A549 (cell line): ENCODE results near the gene FUNDC1. TPM values are rescaled to one million over a fixed set of nuclear protein-coding genes. Genes with fewer than 3 reads are reported as not detected.

Experiments
- ATAC-seq, 2 experiments: fragments of 200-7000 bp in 1 of 2; fragments of >200 bp in 1 of 2; cut with Nextera tagmentation in 1 of 2; cut with Tn5 transposase in 1 of 2; 3 replicates each; pipeline versions ENCODE4 v1.8.0 to v1.9.1; 2018 to 2020; ENCODE audit warnings: mild to moderate bottlenecking in 1 of 2, moderate library complexity in 1 of 2
- CTCF ChIA-PET: fragments of 300-600 bp; sonication (Branson Sonifier 250); formaldehyde crosslinking; extraction: SDS; loops from one replicate; lab custom pipeline; 2021; ENCODE audit warnings: antibody characterized with exemption, inconsistent platforms; lab: Yijun Ruan, JAX
- POLR2A ChIA-PET: fragments of 350-600 bp; formaldehyde crosslinking; extraction: SDS; loops from one replicate; lab custom pipeline; 2021; ENCODE audit warnings: antibody characterized with exemption, inconsistent platforms; lab: Yijun Ruan, JAX
- DNase-seq, 2 experiments: peaks; one replicate each; pipeline versions ENCODE4 v3.0.0 to v3.0.0-alpha.2; 2011 to 2016; ENCODE audit warnings: low read depth in 1 of 2, low spot score in 1 of 2
- FAIRE-seq: peaks from 2 replicates; lab custom pipeline; 2011; peaks lifted over from hg19 to GRCh38; lab: Jason Lieb, UNC
- H3K27ac ChIP-seq, 2 experiments: fragments of >200 bp; sonication (Bioruptor Twin); formaldehyde crosslinking; 3 replicates each; pipeline ENCODE4 v1.5.1; 2016 to 2017
- H3K4me1 ChIP-seq: fragments of >200 bp; sonication (Bioruptor Twin); formaldehyde crosslinking; 3 replicates; pipeline ENCODE4 v1.6.1; 2016
- H3K4me2 ChIP-seq: fragments of >200 bp; sonication (Bioruptor Twin); formaldehyde crosslinking; 3 replicates; pipeline ENCODE4 v1.6.1; 2016
- H3K4me3 ChIP-seq: fragments of >200 bp; sonication (Bioruptor Twin); formaldehyde crosslinking; 3 replicates; pipeline ENCODE4 v1.5.1; 2016
- H3K9me3 ChIP-seq: fragments of >200 bp; sonication (Bioruptor Twin); formaldehyde crosslinking; 3 replicates; pipeline ENCODE4 v1.6.1; 2016
- CEBPB ChIP-seq, 2 experiments: fragments of >200 bp in 1 of 2; sonication (Bioruptor Twin) in 1 of 2; formaldehyde crosslinking in 1 of 2; IDR thresholded peaks; 2 replicates each; pipeline ENCODE4 v1.6.1; 2012 to 2016
- CHD2 ChIP-seq: fragments of 150-350 bp; IDR thresholded peaks from 2 replicates; pipeline ENCODE4 v1.6.1; 2014; ENCODE audit warnings: low read length; ENCODE audit not compliant: partially characterized antibody
- EHF ChIP-seq: fragments of 250-450 bp; sonication (Bioruptor Pico); IDR thresholded peaks from 2 replicates; pipeline ENCODE4 v1.5.0; 2020; ENCODE audit warnings: mild to moderate bottlenecking
- FOXS1 ChIP-seq: fragments of 250-450 bp; sonication (Bioruptor Pico); IDR thresholded peaks from 2 replicates; pipeline ENCODE4 v1.5.0; 2020; ENCODE audit warnings: mild to moderate bottlenecking, moderate library complexity
- HDAC2 ChIP-seq: fragments of 200-600 bp; sonication (generic); IDR thresholded peaks from 2 replicates; pipeline ENCODE4 v1.6.1; 2016
- HOXB5 ChIP-seq: fragments of 250-450 bp; sonication (Bioruptor Pico); IDR thresholded peaks from 2 replicates; pipeline ENCODE4 v1.5.0; 2020; ENCODE audit warnings: mild to moderate bottlenecking, moderate library complexity
- MAZ ChIP-seq: fragments of 150-350 bp; IDR thresholded peaks from 2 replicates; pipeline ENCODE4 v1.6.1; 2014; ENCODE audit warnings: antibody characterized with exemption, low read depth, low read length, borderline replicate concordance
- NFE2L2 ChIP-seq: fragments of 150-350 bp; conservative IDR thresholded peaks from 2 replicates; pipeline ENCODE4 v1.6.1; 2014; ENCODE audit warnings: low read length
- RCOR1 ChIP-seq: fragments of 150-350 bp; IDR thresholded peaks from 2 replicates; pipeline ENCODE4 v1.6.1; 2014; ENCODE audit warnings: antibody characterized with exemption, low read length, low read depth
- RFX5 ChIP-seq: fragments of 450-650 bp; IDR thresholded peaks from 2 replicates; pipeline ENCODE4 v1.7.1; 2014; ENCODE audit warnings: antibody characterized with exemption, mild to moderate bottlenecking, moderate library complexity
- RNF2 ChIP-seq: fragments of 200-600 bp; sonication (generic); IDR thresholded peaks from 2 replicates; pipeline ENCODE4 v1.6.1; 2016; ENCODE audit warnings: low read depth, mild to moderate bottlenecking, antibody characterized with exemption, moderate library complexity, borderline replicate concordance
- SREBF2 ChIP-seq: fragments of 450-650 bp; IDR thresholded peaks from 2 replicates; pipeline ENCODE4 v1.6.1; 2014; ENCODE audit warnings: mild to moderate bottlenecking, moderate library complexity
- TFCP2L1 ChIP-seq: fragments of 250-450 bp; sonication (Bioruptor Pico); IDR thresholded peaks from 2 replicates; pipeline ENCODE4 v1.5.0; 2021; ENCODE audit warnings: mild to moderate bottlenecking
- TP53 ChIP-seq: fragments of 250-450 bp; sonication (Bioruptor Pico); IDR thresholded peaks from 2 replicates; pipeline ENCODE4 v1.5.0; 2021; ENCODE audit warnings: mild to moderate bottlenecking, moderate library complexity
- WGBS: methylation state at CpG from one replicate; pipeline ENCODE4 v1.1.6; 2017; ENCODE audit errors: missing lambda C conversion rate; 5-methylcytosine and 5-hydroxymethylcytosine counted together
- polyA plus RNA-seq, 4 experiments: library from polyadenylated mRNA; depleted of rRNA in 3 of 4; stranded (reverse); fragments of >200 nt; fragmentation: RNase III in 1 of 4; extraction: RNeasy Plus Mini Kit Qiagen cat#74134 plus additional on column Dnase treatment in 1 of 4; gene quantifications; 2 replicates in 3 of 4; 3 replicates in 1 of 4; pipeline ENCODE4 v1.2.3, GENCODE V29; 2011 to 2017
- TF ChIP-seq, protein P1 (sequence below): fragments of >200 bp; sonication (Bioruptor Twin); formaldehyde crosslinking; IDR thresholded peaks from 2 replicates; pipeline ENCODE4 v1.6.1; 2016
- TF ChIP-seq, protein P2 (sequence below): fragments of 450-650 bp; IDR thresholded peaks from 2 replicates; pipeline ENCODE4 v1.6.1; 2014; ENCODE audit warnings: antibody characterized with exemption
- TF ChIP-seq, protein P3 (sequence below): fragments of >200 bp; sonication (Bioruptor Twin); formaldehyde crosslinking; IDR thresholded peaks from 3 replicates; pipeline ENCODE4 v1.5.1; 2016
- TF ChIP-seq, protein P4 (sequence below): IDR thresholded peaks from 2 replicates; pipeline ENCODE4 v1.6.1; 2012
- TF ChIP-seq, protein P5 (sequence below): IDR thresholded peaks from 2 replicates; pipeline ENCODE4 v1.6.1; 2012
- TF ChIP-seq, protein P6 (sequence below): fragments of >200 bp; sonication (Bioruptor Twin); formaldehyde crosslinking; IDR thresholded peaks from 3 replicates; pipeline ENCODE4 v1.6.1; 2016
- TF ChIP-seq, protein P7 (sequence below): fragments of 200-600 bp; sonication (generic); IDR thresholded peaks from 2 replicates; pipeline ENCODE4 v1.6.1; 2016; ENCODE audit warnings: antibody characterized with exemption, mild to moderate bottlenecking, moderate library complexity

The FUNDC1 gene
- polyA plus RNA-seq, 2 of the 4 experiments (the other 2 are of a cell fraction): 37.4 to 37.6 TPM

DNA sequence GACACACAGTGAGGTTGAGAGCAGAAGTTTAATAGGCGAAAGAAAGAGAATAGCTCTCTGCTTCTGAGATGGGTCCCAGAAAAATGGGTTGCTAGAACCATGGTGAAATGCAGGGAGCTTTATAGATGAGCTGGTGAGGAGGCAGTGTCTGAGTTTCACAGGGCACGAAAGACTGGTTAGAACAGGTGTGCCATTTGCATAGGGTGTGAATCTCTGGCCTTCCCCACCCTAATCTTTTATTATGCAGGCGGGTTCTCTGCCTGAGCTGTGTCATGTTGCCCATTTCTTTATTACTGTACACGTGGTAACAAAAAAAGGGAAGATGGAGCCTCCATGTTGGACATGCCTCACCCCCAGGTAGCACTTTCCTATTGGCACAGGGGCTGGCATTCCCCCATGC is 39.1 kb downstream of the FUNDC1 start:
- 73% methylated on average over 4 of the region's 4 CpGs for whole genome bisulfite sequencing
- H3K4me3 ChIP-seq: no peak overlapping the region
- ChIA-PET CTCF (no interaction called here), POLR2A (no interaction called here)
- ATAC-seq (no peak), DNase-seq (no peak), FAIRE-seq (no peak)
- H3K27ac ChIP-seq: no peak overlapping the region
- H3K4me2 ChIP-seq: no peak overlapping the region
- TF ChIP-seq FOXS1: no peak
- no peak for TF ChIP-seq RFX5
- no peak for TF ChIP-seq TFCP2L1 (CRISPR knock-in tag)
- TF ChIP-seq, protein P1, sequence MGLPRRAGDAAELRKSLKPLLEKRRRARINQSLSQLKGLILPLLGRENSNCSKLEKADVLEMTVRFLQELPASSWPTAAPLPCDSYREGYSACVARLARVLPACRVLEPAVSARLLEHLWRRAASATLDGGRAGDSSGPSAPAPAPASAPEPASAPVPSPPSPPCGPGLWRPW: no peak
- TF ChIP-seq, protein P2, sequence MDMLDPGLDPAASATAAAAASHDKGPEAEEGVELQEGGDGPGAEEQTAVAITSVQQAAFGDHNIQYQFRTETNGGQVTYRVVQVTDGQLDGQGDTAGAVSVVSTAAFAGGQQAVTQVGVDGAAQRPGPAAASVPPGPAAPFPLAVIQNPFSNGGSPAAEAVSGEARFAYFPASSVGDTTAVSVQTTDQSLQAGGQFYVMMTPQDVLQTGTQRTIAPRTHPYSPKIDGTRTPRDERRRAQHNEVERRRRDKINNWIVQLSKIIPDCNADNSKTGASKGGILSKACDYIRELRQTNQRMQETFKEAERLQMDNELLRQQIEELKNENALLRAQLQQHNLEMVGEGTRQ: no peak
- TF ChIP-seq, protein P3, sequence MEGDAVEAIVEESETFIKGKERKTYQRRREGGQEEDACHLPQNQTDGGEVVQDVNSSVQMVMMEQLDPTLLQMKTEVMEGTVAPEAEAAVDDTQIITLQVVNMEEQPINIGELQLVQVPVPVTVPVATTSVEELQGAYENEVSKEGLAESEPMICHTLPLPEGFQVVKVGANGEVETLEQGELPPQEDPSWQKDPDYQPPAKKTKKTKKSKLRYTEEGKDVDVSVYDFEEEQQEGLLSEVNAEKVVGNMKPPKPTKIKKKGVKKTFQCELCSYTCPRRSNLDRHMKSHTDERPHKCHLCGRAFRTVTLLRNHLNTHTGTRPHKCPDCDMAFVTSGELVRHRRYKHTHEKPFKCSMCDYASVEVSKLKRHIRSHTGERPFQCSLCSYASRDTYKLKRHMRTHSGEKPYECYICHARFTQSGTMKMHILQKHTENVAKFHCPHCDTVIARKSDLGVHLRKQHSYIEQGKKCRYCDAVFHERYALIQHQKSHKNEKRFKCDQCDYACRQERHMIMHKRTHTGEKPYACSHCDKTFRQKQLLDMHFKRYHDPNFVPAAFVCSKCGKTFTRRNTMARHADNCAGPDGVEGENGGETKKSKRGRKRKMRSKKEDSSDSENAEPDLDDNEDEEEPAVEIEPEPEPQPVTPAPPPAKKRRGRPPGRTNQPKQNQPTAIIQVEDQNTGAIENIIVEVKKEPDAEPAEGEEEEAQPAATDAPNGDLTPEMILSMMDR: no peak
- TF ChIP-seq CHD2: no peak
- TF ChIP-seq, protein P4, sequence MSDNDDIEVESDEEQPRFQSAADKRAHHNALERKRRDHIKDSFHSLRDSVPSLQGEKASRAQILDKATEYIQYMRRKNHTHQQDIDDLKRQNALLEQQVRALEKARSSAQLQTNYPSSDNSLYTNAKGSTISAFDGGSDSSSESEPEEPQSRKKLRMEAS: no peak
- TF ChIP-seq, protein P5, sequence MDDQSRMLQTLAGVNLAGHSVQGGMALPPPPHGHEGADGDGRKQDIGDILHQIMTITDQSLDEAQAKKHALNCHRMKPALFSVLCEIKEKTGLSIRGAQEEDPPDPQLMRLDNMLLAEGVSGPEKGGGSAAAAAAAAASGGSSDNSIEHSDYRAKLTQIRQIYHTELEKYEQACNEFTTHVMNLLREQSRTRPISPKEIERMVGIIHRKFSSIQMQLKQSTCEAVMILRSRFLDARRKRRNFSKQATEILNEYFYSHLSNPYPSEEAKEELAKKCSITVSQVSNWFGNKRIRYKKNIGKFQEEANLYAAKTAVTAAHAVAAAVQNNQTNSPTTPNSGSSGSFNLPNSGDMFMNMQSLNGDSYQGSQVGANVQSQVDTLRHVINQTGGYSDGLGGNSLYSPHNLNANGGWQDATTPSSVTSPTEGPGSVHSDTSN: no peak
- TF ChIP-seq NFE2L2: no peak
- no peak for TF ChIP-seq HOXB5 (CRISPR knock-in tag)
- no peak for TF ChIP-seq SREBF2
- TF ChIP-seq, protein P6, sequence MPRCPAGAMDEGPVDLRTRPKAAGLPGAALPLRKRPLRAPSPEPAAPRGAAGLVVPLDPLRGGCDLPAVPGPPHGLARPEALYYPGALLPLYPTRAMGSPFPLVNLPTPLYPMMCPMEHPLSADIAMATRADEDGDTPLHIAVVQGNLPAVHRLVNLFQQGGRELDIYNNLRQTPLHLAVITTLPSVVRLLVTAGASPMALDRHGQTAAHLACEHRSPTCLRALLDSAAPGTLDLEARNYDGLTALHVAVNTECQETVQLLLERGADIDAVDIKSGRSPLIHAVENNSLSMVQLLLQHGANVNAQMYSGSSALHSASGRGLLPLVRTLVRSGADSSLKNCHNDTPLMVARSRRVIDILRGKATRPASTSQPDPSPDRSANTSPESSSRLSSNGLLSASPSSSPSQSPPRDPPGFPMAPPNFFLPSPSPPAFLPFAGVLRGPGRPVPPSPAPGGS: no peak
- TF ChIP-seq HDAC2: no peak
- TF ChIP-seq EHF (CRISPR knock-in tag): no peak
- no peaks in the 10 kb centered on the region for H3K9me3 ChIP-seq
- no peaks in the 10 kb centered on the region for H3K4me1 ChIP-seq

DNA sequence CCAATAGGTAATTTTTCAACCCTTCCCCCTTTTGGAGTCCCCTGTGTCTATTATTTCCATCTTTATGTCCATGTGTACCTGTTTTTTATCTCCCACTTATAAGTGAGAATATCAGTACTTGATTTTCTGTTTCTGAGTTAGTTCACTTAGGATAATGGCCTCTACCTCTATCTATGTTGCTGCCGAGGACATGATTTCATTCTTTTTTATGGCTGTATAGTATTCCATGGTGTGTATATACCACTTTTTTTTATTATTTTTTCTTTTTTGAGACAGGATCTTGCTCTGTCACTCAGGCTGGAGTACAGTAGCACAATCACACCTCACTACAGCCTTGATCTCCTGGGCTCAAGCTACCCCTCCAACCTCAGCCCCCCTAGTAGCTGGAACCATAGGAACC is 47.6 kb downstream of the FUNDC1 start:
- TF ChIP-seq RNF2 (no peak), MAZ (no peak), HDAC2 (no peak), RCOR1 (no peak), TP53 (CRISPR knock-in tag) (no peak), CEBPB (IDR thresholded peaks at IDR 0.05) (no peak)
- TF ChIP-seq, protein P7, sequence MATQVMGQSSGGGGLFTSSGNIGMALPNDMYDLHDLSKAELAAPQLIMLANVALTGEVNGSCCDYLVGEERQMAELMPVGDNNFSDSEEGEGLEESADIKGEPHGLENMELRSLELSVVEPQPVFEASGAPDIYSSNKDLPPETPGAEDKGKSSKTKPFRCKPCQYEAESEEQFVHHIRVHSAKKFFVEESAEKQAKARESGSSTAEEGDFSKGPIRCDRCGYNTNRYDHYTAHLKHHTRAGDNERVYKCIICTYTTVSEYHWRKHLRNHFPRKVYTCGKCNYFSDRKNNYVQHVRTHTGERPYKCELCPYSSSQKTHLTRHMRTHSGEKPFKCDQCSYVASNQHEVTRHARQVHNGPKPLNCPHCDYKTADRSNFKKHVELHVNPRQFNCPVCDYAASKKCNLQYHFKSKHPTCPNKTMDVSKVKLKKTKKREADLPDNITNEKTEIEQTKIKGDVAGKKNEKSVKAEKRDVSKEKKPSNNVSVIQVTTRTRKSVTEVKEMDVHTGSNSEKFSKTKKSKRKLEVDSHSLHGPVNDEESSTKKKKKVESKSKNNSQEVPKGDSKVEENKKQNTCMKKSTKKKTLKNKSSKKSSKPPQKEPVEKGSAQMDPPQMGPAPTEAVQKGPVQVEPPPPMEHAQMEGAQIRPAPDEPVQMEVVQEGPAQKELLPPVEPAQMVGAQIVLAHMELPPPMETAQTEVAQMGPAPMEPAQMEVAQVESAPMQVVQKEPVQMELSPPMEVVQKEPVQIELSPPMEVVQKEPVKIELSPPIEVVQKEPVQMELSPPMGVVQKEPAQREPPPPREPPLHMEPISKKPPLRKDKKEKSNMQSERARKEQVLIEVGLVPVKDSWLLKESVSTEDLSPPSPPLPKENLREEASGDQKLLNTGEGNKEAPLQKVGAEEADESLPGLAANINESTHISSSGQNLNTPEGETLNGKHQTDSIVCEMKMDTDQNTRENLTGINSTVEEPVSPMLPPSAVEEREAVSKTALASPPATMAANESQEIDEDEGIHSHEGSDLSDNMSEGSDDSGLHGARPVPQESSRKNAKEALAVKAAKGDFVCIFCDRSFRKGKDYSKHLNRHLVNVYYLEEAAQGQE: no peak
- TF ChIP-seq, protein P6: no peak
- TF ChIP-seq, protein P2: no peak
- TF ChIP-seq, protein P5: no peak
- Histone ChIP-seq H3K9me3 (no peaks in the 10 kb centered on the region), H3K4me2 (no peak overlapping the region), H3K4me1 (no peaks in the 10 kb centered on the region), H3K27ac (no peak overlapping the region), H3K4me3 (no peak overlapping the region)
- FAIRE-seq: no peak
- ChIA-PET POLR2A (no interaction called here), CTCF (interaction anchor here (0.7 kb wide), 1 partner anchor 24 kb away, joined by 3 read pairs; no protein-coding TSS in a partner anchor)
- DNase-seq: no peak
- WGBS: 37% methylated on average over 1 of the region's 1 CpG
- no peak for ATAC-seq
